GM10266 (cell line): ENCODE data around the gene EIF2AK2.

Experiments used
- DNase-seq: peaks from one replicate; pipeline ENCODE4 v3.0.0; 2012; ENCODE audit errors: extremely low spot score
- TF ChIP-seq, protein P1 (sequence below): IDR thresholded peaks from 2 replicates; pipeline ENCODE4 v1.5.1; 2012; ENCODE audit warnings: mild to moderate bottlenecking, low read depth; ENCODE audit not compliant: control insufficient read depth, insufficient read depth; ENCODE audit errors: missing control alignments

EIF2AK2 gene

GRCh38 chr2:37061013-37061711 lies 95.6 kb downstream of the EIF2AK2 start:
- TF ChIP-seq, protein P1, sequence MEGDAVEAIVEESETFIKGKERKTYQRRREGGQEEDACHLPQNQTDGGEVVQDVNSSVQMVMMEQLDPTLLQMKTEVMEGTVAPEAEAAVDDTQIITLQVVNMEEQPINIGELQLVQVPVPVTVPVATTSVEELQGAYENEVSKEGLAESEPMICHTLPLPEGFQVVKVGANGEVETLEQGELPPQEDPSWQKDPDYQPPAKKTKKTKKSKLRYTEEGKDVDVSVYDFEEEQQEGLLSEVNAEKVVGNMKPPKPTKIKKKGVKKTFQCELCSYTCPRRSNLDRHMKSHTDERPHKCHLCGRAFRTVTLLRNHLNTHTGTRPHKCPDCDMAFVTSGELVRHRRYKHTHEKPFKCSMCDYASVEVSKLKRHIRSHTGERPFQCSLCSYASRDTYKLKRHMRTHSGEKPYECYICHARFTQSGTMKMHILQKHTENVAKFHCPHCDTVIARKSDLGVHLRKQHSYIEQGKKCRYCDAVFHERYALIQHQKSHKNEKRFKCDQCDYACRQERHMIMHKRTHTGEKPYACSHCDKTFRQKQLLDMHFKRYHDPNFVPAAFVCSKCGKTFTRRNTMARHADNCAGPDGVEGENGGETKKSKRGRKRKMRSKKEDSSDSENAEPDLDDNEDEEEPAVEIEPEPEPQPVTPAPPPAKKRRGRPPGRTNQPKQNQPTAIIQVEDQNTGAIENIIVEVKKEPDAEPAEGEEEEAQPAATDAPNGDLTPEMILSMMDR: no peak
- no peak for DNase-seq

DNA sequence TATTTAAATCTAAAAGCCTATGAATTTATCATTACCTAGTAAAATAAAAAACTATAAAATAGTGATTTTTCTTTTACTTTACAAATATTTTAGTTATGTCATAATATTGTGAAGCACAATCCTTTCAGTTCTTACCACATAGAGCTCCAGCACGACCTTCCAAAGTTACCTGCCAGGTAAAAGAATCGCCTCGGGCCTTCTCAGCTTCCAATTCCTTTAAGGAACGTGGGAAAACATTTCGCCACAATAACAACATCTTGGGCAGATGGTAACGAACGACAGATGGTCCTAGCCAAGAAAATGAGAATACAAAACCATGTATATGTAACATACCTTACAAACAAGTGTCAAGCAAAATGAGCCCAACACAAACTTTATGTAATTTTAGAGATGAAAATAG lies 96.3 kb downstream of the EIF2AK2 start:
- TF ChIP-seq, protein P1: no peak
- no peak for DNase-seq

GRCh38 chr2:37059841-37060240 lies 96.9 kb downstream of the EIF2AK2 start:
- TF ChIP-seq, protein P1: no peak
- DNase-seq: no peak

GRCh38 chr2:37052600-37053332 lies 104.0 kb downstream of the EIF2AK2 start:
- DNase-seq: no peak
- TF ChIP-seq, protein P1: no peak
